Epithelial cell of prostate (primary cell): Measurements from ENCODE around the gene TAF1C.
A peak's percentile ranks its signal among the peaks of the same experiment; 100 is the strongest.

Source experiments
- DNase-seq: peaks from one replicate; pipeline ENCODE4 v3.0.0-alpha.2; 2011; ENCODE audit warnings: low read depth, low spot score
- H3K27ac ChIP-seq: fragments of 450-650 bp; 2 replicates; pipeline ENCODE4 v1.5.1; 2017; ENCODE audit warnings: mild to moderate bottlenecking

The TAF1C gene

GRCh38 chr16:84166796-84167695, 19.8 kb downstream of the TAF1C start:
- no peak overlapping the region for H3K27ac ChIP-seq
- DNase-seq, result no peak

- no peak overlapping the region for H3K27ac ChIP-seq
- no peak for DNase-seq
These were observed 21.1 kb downstream of the TAF1C start for GRCh38 chr16:84165746-84166145.

- no peak overlapping the region for H3K27ac ChIP-seq
These were observed 25.1 kb downstream of the TAF1C start for GRCh38 chr16:84161801-84162200.

GRCh38 chr16:84161037-84161436, 25.8 kb downstream of the TAF1C start:
- no peak overlapping the region for H3K27ac ChIP-seq
- no peak for DNase-seq

More at GRCh38 chr16:84161801-84162200, 25.1 kb downstream of the TAF1C start:
- DNase-seq, result no peak

GRCh38 chr16:84159800-84160199, 27.1 kb downstream of the TAF1C start:
- no peak for DNase-seq
- no peak overlapping the region for H3K27ac ChIP-seq

- DNase-seq, result no peak
- no peak overlapping the region for H3K27ac ChIP-seq
These were observed 27.9 kb downstream of the TAF1C start for GRCh38 chr16:84159007-84159406.

GRCh38 chr16:84156342-84156784, 30.5 kb downstream of the TAF1C start:
- no peak overlapping the region for H3K27ac ChIP-seq
- no peak for DNase-seq

GRCh38 chr16:84155771-84156170, 31.1 kb downstream of the TAF1C start:
- no peak overlapping the region for H3K27ac ChIP-seq
- no peak for DNase-seq

GRCh38 chr16:84155226-84155625, 31.6 kb downstream of the TAF1C start:
- H3K27ac ChIP-seq, result no peak overlapping the region
- no peak for DNase-seq

- H3K27ac ChIP-seq, result no peak overlapping the region
- DNase-seq, result no peak
These were observed 33.1 kb downstream of the TAF1C start for GRCh38 chr16:84153660-84154214.

GRCh38 chr16:84150926-84151325, 35.9 kb downstream of the TAF1C start:
- H3K27ac ChIP-seq, result no peak overlapping the region
- no peak for DNase-seq

GRCh38 chr16:84144859-84145639, 41.8 kb downstream of the TAF1C start, which contains the start of the genes DNAAF1 and HSDL1:
TSS of gene DNAAF1 (plus strand) at chr16:84145308. CDS start at chr16:84145441, 133 bp downstream.
TSS of gene HSDL1 (minus strand) at chr16:84145177. CDS start at chr16:84131321, 13,856 bp downstream.
- peak; percentile 22 for DNase-seq
- peak within 1 kb of the TSS; percentile 15 for H3K27ac ChIP-seq

- H3K27ac ChIP-seq, result peak overlapping the region; percentile 15
- no peak for DNase-seq
These were observed 42.5 kb downstream of the TAF1C start for GRCh38 chr16:84144209-84144858.

GRCh38 chr16:84143784-84144199, 43.1 kb downstream of the TAF1C start:
- DNase-seq, result no peak
- H3K27ac ChIP-seq, result no peak overlapping the region

- no peak for DNase-seq
- no peak overlapping the region for H3K27ac ChIP-seq
These were observed 43.8 kb downstream of the TAF1C start for GRCh38 chr16:84143081-84143480.

GRCh38 chr16:84141143-84141670, 45.6 kb downstream of the TAF1C start:
- H3K27ac ChIP-seq, result no peak overlapping the region

GRCh38 chr16:84139628-84140258, 47.1 kb downstream of the TAF1C start:
- DNase-seq, result no peak
- no peak overlapping the region for H3K27ac ChIP-seq

More at GRCh38 chr16:84141143-84141670, 45.6 kb downstream of the TAF1C start:
- no peak for DNase-seq

GRCh38 chr16:84138824-84139627, 47.8 kb downstream of the TAF1C start:
- DNase-seq, result no peak
- H3K27ac ChIP-seq, result no peak overlapping the region

GRCh38 chr16:84138500-84138823, 48.4 kb downstream of the TAF1C start:
- DNase-seq, result no peak
- H3K27ac ChIP-seq, result no peak overlapping the region
